Peyer's patch (tissue), 4 donors: Measurements from ENCODE around the gene TTLL8.

Experiments
- POLR2A ChIP-seq, 2 donors: fragments of 450-650 bp; IDR thresholded peaks; one replicate each; pipeline ENCODE4 v1.5.1; 2017; ENCODE audit warnings: antibody characterized with exemption in 2 of 2, mild to moderate bottlenecking in 2 of 2, moderate library complexity in 2 of 2
- TF ChIP-seq, protein P1 (sequence below), 6 experiments: fragments of 450-650 bp in 4 of 6; fragments of 200-600 bp in 2 of 6; sonication (generic) in 1 of 6; IDR thresholded peaks; one replicate each; pipeline ENCODE4 v1.5.1; 2017 to 2019; ENCODE audit warnings: antibody characterized with exemption in 6 of 6, mild to moderate bottlenecking in 3 of 6, moderate library complexity in 1 of 6

DNA sequence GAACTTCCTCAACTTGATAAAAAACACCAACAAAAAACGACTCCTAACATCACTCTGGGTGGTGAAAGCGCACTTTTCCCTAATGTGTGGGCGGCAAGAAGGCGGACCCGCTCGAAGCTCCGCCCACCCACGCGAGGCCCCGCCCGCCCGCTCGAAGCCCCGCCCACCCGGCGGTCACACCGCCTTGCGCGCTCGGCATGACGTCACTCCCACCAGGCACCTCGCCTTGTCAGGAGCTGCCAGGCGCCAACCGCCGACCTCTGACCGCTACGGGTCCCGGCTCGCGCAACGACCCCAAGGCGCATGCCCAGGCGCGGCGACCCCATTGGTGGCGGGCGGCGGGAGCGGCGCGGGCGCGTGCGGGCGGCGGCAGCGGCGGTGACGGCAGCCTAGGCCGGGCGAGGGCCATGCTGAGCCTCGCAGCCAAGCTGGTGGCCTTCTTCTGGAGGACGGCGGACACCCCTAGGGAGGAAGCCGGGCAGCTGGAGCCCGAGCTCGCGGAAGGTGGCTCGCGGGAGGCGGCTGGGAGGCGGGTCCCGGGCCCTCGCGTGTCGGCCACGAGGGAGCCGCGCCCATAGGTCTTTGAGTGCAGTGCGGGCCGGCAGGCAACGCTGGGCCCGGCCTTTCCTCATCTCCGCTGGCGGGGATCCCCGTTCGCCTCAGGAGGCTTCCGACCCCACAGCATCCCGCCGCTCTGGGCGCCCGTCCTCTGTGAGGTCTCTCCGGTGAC, 31.7 kb upstream of the TTLL8 start, which contains the start of gene MOV10L1:
- TF ChIP-seq, protein P1, sequence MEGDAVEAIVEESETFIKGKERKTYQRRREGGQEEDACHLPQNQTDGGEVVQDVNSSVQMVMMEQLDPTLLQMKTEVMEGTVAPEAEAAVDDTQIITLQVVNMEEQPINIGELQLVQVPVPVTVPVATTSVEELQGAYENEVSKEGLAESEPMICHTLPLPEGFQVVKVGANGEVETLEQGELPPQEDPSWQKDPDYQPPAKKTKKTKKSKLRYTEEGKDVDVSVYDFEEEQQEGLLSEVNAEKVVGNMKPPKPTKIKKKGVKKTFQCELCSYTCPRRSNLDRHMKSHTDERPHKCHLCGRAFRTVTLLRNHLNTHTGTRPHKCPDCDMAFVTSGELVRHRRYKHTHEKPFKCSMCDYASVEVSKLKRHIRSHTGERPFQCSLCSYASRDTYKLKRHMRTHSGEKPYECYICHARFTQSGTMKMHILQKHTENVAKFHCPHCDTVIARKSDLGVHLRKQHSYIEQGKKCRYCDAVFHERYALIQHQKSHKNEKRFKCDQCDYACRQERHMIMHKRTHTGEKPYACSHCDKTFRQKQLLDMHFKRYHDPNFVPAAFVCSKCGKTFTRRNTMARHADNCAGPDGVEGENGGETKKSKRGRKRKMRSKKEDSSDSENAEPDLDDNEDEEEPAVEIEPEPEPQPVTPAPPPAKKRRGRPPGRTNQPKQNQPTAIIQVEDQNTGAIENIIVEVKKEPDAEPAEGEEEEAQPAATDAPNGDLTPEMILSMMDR (IDR thresholded peaks at IDR 0.05): no peak
- TF ChIP-seq POLR2A (IDR thresholded peaks at IDR 0.05): no peak
